ENCODE results near the gene PCYOX1L.

PCYOX1L gene

GRCh38 chr5:149364719-149365118 is 6.9 kb downstream of the PCYOX1L start:
- no peak overlapping the region for H3K4me3 ChIP-seq (ENCODE audit: low read depth, low read length)
- DNase-seq (ENCODE audit: low read depth): no peak

GRCh38 chr5:149365418-149365817 is 7.6 kb downstream of the PCYOX1L start:
- no peak overlapping the region for H3K4me3 ChIP-seq (ENCODE audit: low read depth, low read length)
- no peak for DNase-seq (ENCODE audit: low read depth)

- no peak overlapping the region for H3K4me3 ChIP-seq (ENCODE audit: low read depth, low read length)
- no peak for DNase-seq (ENCODE audit: low read depth)
Measured at GRCh38 chr5:149366169-149366729, 8.4 kb downstream of the PCYOX1L start.

- no peak overlapping the region for H3K4me3 ChIP-seq (ENCODE audit: low read depth, low read length)
- DNase-seq (ENCODE audit: low read depth): no peak
Measured at GRCh38 chr5:149367249-149367971, 9.6 kb downstream of the PCYOX1L start.

DNA sequence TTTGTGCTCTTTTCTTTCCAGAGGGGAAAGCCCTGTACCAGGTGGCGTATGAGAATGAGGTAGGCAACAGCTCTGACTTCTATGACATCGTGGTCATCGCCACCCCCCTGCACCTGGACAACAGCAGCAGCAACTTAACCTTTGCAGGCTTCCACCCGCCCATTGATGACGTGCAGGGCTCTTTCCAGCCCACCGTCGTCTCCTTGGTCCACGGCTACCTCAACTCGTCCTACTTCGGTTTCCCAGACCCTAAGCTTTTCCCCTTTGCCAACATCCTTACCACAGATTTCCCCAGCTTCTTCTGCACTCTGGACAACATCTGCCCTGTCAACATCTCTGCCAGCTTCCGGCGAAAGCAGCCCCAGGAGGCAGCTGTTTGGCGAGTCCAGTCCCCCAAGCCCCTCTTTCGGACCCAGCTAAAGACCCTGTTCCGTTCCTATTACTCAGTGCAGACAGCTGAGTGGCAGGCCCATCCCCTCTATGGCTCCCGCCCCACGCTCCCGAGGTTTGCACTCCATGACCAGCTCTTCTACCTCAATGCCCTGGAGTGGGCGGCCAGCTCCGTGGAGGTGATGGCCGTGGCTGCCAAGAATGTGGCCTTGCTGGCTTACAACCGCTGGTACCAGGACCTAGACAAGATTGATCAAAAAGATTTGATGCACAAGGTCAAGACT is 10.3 kb downstream of the PCYOX1L start:
- H3K4me3 ChIP-seq (ENCODE audit: low read depth, low read length): no peak overlapping the region
- DNase-seq (ENCODE audit: low read depth): no peak

DNA sequence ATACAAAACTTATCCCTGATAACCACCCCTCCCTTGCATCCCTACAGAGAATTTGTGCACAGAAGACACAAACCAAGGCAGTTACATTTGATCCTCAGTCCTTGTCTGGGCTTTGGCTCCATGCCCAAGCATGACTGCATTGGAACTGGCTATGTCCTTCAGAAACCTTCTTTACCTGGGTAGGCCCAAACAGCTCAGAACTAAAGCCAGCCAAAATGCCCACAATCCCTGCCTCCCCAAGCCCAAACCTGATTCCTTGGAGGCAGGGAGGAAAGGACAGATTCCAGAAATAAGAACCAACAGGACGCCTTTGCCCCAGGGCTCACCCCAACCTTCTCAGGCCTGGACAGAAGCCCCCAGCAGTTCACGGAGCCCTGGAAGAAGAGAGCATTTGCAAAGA is 13.0 kb downstream of the PCYOX1L start:
- DNase-seq (ENCODE audit: low read depth): no peak
- H3K4me3 ChIP-seq (ENCODE audit: low read depth, low read length): no peak overlapping the region

DNA sequence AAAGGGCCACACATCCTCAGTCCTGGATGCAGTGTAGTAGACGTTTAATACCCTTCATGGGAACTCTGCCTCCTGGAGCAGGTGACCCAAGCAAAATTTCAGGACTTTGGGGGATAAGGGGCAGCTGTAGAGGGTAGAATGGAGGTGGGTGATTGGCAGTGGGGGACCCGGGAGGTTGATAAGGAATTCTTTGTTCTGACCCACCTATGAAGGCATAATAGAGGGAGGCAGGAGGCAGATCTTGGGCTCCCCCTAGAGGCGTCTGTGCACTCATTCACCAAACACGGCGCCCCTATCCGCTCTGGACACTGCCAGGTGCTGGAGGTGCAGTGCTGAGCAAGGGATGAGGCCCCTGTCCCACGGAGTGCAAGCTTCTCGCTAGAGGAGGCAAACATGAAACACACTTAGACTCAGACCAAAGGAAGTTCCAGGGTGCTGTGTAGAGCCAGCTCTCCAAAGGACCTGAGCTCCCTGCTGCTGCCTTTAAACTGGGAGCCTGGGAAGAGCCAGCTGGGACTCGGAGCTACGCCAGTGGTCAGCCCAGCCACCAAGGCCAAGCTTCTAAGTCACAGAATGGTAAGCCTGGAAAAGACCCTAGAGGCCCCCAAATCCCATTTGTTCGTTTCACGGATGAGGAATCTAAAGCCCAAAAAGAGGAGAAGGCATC is 13.6 kb downstream of the PCYOX1L start:
- DNase-seq (ENCODE audit: low read depth): no peak
- H3K4me3 ChIP-seq (ENCODE audit: low read depth, low read length): no peak overlapping the region

GRCh38 chr5:149372076-149372795 is 14.4 kb downstream of the PCYOX1L start:
- DNase-seq (ENCODE audit: low read depth): no peak

DNA sequence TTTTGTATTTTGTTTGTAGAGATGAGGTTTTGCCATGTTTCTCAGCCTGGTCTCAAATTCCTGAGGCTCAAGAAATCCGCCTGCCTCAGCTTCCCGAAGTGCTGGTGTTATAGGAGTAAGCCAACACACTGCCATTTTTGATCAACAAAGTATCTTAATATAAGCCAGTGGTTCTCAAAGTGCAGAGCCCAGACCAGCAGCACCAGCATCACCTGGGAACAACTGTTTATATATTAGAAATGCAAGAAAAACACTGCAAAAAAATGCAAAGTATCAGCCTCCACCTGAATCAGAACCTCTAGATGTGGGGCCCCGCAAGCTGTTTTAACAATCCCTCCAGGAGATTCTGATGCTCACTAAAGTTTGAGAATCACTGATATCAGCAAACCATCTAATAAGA is 15.1 kb downstream of the PCYOX1L start:
- H3K4me3 ChIP-seq (ENCODE audit: low read depth, low read length): no peak overlapping the region
- DNase-seq (ENCODE audit: low read depth): no peak

More at GRCh38 chr5:149372076-149372795, 14.4 kb downstream of the PCYOX1L start:
- no peak overlapping the region for H3K4me3 ChIP-seq (ENCODE audit: low read depth, low read length)

- DNase-seq (ENCODE audit: low read depth): no peak
- no peak overlapping the region for H3K4me3 ChIP-seq (ENCODE audit: low read depth, low read length)
Measured at GRCh38 chr5:149374303-149374702, 16.5 kb downstream of the PCYOX1L start.

DNA sequence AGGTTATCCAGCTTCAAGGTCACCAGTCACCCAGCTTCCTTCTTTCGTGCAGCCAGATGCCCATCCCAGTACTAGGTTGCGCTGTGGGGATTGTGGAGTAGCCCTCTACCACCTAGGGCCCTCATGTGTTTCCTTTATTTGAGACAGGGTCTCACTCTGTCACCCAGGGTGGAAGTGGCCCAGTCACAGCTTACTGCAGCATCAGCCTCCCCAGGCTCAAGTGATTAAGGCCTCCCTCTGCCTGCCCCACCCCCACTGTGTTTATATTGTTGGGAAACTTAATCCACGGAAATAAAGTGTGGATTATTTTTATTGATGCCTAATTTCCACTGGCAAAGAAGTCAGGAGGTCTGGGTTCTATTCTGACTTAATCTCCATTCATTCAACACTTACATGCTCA is 17.0 kb downstream of the PCYOX1L start:
- no peak overlapping the region for H3K4me3 ChIP-seq (ENCODE audit: low read depth, low read length)
- DNase-seq (ENCODE audit: low read depth): no peak

- no peak for DNase-seq (ENCODE audit: low read depth)
Measured at GRCh38 chr5:149375434-149375833, 17.6 kb downstream of the PCYOX1L start.

DNA sequence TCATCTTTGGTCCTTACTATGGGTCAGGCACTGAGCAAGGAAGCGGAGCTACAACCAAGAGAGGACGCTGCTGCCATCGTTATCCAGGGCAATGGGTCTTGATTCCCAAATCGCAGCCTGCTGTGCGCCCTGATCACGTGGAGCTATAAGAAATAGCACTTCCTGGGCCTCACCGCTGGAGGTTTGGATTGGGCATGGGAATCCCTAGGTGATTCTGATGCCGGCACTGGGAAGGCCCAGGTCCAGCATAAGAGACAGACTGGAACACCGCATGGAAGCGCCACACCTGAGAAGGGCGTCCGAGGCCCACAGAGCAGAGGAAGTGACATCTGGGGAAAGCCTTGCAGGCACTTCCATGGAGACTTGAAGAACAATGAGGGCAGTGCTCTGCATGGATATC is 18.3 kb downstream of the PCYOX1L start:
- DNase-seq (ENCODE audit: low read depth): no peak
- H3K4me3 ChIP-seq (ENCODE audit: low read depth, low read length): no peak overlapping the region

More at GRCh38 chr5:149375434-149375833, 17.6 kb downstream of the PCYOX1L start:
- no peak overlapping the region for H3K4me3 ChIP-seq (ENCODE audit: low read depth, low read length)

GRCh38 chr5:149376711-149377447 is 19.0 kb downstream of the PCYOX1L start:
- no peak overlapping the region for H3K4me3 ChIP-seq (ENCODE audit: low read depth, low read length)
- no peak for DNase-seq (ENCODE audit: low read depth)

- H3K4me3 ChIP-seq (ENCODE audit: low read depth, low read length): no peak overlapping the region
- no peak for DNase-seq (ENCODE audit: low read depth)
Measured at GRCh38 chr5:149378241-149378820, 20.5 kb downstream of the PCYOX1L start.

GRCh38 chr5:149379177-149379761 is 21.4 kb downstream of the PCYOX1L start, which contains the start of gene IL17B:
Gene IL17B (minus strand): TSS chr5:149379292. CDS start chr5:149379225, 67 bp downstream.
- no peak for DNase-seq (ENCODE audit: low read depth)

GRCh38 chr5:149379818-149380374 is 22.1 kb downstream of the PCYOX1L start:
- DNase-seq (ENCODE audit: low read depth): no peak
- no peak overlapping the region for H3K4me3 ChIP-seq (ENCODE audit: low read depth, low read length)

More at GRCh38 chr5:149379177-149379761, 21.4 kb downstream of the PCYOX1L start, which contains the start of gene IL17B:
- no peak within 1 kb of the TSS for H3K4me3 ChIP-seq (ENCODE audit: low read depth, low read length)
